GM06990 (cell line): ENCODE results near the gene ATP11A.

Experiments
- DNase-seq: peaks from one replicate; pipeline ENCODE4 v3.0.0-alpha.2; 2011; ENCODE audit not compliant: insufficient read length; ENCODE audit errors: extremely low read depth
- H3K27me3 ChIP-seq: replicated peaks from 2 replicates; pipeline ENCODE4 v1.6.0; 2011; ENCODE audit warnings: low read length; ENCODE audit not compliant: control insufficient read depth, insufficient read depth
- H3K36me3 ChIP-seq: 2 replicates; pipeline ENCODE4 v1.5.1; 2011; ENCODE audit warnings: low read length; ENCODE audit not compliant: control insufficient read depth, insufficient read depth
- H3K4me3 ChIP-seq: replicated peaks from 2 replicates; pipeline ENCODE4 v1.5.1; 2011; ENCODE audit warnings: low read depth, mild to moderate bottlenecking, control low read depth, low read length
- CTCF ChIP-seq: IDR thresholded peaks from 2 replicates; pipeline ENCODE4 v1.5.1; 2011; ENCODE audit warnings: low read length, control low read depth, mild to moderate bottlenecking, inconsistent platforms; ENCODE audit not compliant: insufficient read depth, poor library complexity, severe bottlenecking

Gene ATP11A

DNA sequence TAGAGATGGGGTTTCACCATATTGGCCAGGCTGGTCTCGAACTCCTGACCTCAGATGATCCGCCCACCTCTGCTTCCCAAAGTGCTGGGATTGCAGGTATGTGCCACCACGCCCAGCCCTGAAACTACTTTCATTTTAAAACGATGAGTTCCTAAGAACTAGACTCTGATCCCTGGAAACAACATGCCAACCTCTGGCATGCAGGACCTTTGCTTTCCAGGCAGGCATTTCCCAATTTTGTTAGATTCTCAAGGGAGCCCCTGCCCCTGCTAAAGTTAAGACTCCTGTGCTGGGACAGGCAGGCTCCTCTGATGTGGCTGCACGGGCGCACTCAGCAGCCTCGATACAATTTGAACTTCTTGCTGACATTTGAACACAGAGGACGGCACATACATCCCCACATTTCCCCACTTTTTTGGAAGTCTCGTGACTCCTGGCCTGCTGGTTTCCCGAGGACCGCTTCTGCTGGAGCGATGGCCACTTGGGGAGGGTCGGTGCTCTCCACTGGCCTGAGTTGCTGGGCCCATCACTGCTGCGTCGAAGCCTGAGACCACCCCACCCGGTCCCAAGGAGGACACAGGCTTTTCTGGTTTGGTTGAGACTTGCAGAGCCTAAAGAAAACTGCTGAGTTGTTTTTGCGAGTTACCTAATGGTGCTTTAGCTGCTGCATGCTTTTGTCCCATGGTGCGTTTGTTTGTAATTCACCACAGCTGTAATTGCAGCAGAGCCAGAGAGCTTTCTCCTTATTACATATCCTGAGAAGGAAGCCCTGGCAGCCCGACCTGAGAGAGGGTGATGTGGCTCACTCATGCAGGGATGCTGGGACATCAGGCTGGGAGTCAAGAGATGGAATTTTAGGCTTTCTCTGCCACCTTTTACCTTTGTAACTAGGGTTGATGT, 8.2 kb downstream of the ATP11A start:
- no peak for DNase-seq
- Histone ChIP-seq H3K4me3 (no peak overlapping the region), H3K36me3 (peaks cover 6% of the 10 kb centered on the region), H3K27me3 (no peaks in the 10 kb centered on the region)
- TF ChIP-seq CTCF, result no peak

- H3K36me3 ChIP-seq, result peaks cover 6% of the 10 kb centered on the region
- no peak for TF ChIP-seq CTCF
- no peak overlapping the region for H3K4me3 ChIP-seq
- no peak for DNase-seq
- no peaks in the 10 kb centered on the region for H3K27me3 ChIP-seq
Measured at GRCh38 chr13:112699322-112699918, 9.6 kb downstream of the ATP11A start.

DNA sequence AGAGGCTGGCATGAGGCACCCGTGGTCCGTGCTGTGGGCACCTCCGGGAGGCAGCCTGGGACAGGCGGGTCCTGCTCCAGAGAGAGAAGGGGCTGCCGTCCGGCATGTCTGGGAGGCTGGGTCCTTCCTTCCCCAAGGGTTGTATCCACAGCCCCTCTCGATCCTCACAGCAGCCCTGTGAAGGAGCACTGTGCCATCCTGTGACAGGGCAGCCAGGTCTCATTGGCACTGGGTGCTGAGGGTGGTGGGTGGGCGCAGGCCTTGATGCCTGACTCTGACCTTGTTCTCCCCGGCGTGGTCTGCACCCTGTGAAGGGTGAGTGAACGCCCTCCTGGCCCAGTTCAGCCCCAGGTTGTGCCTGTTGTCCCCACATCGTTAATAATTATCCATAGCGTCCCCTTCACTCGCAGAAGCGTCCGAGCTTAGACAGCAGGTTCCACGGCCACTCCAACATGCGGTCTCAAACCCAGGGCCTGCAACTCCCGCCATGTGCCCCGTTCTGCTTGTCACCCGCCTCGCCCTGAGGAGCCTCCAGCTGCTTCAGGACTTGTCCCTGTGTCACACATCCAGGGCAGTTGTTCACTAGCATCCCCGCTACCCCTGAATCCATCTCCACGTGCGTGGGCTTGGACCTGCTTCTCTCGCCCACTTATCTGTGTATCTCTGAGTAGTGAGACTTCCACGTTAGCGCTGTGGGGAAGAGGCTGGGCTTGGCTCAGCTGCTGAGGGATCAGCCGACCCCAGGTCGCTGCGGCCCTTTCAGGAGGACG, 10.6 kb downstream of the ATP11A start:
- TF ChIP-seq CTCF, result no peak
- H3K36me3 ChIP-seq, result peaks cover 6% of the 10 kb centered on the region
- DNase-seq, result no peak
- H3K27me3 ChIP-seq, result no peaks in the 10 kb centered on the region
- no peak overlapping the region for H3K4me3 ChIP-seq

- no peaks in the 10 kb centered on the region for H3K27me3 ChIP-seq
- no peak for DNase-seq
- no peaks in the 10 kb centered on the region; the same call in none of the 2 replicates for H3K36me3 ChIP-seq
- TF ChIP-seq CTCF, result no peak
- no peak overlapping the region for H3K4me3 ChIP-seq
Measured at GRCh38 chr13:112702341-112702985, 12.6 kb downstream of the ATP11A start.

- no peak for TF ChIP-seq CTCF
- Histone ChIP-seq H3K27me3 (no peaks in the 10 kb centered on the region), H3K36me3 (no peaks in the 10 kb centered on the region; the same call in none of the 2 replicates), H3K4me3 (no peak overlapping the region)
- no peak for DNase-seq
Measured at GRCh38 chr13:112702986-112703379, 13.1 kb downstream of the ATP11A start.
